Astrocyte of the hippocampus (primary cell): ENCODE measurements around the gene BRD7.
"Not testable (repeated sequence)": the region's sequence is repeated elsewhere in the genome, so short reads cannot be mapped to it uniquely, and the experiment has no call there.

Experiments used
- DNase-seq: peaks from one replicate; pipeline ENCODE4 v3.0.0; 2011; ENCODE audit warnings: low read depth, low spot score

The BRD7 gene

DNA sequence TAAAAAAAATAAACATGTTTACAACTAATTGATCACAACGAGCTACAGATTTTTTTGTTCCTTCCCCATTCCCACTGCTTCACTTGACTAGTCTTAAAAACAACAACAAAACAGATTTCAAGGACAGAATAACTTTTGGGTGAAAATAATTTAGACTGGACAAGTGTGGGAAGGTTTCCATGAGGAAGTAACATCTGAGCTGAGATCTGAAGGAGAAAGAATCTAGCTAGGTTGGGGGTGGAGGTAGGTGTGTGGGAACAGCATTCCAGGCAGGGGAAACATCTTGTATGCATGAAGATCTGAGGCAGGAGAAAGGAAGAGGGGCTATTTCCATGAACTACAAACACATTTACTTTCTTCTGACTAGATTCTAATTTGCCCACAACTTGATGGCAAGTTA lies 9.2 kb downstream of the BRD7 start:
- no peak for DNase-seq

DNA sequence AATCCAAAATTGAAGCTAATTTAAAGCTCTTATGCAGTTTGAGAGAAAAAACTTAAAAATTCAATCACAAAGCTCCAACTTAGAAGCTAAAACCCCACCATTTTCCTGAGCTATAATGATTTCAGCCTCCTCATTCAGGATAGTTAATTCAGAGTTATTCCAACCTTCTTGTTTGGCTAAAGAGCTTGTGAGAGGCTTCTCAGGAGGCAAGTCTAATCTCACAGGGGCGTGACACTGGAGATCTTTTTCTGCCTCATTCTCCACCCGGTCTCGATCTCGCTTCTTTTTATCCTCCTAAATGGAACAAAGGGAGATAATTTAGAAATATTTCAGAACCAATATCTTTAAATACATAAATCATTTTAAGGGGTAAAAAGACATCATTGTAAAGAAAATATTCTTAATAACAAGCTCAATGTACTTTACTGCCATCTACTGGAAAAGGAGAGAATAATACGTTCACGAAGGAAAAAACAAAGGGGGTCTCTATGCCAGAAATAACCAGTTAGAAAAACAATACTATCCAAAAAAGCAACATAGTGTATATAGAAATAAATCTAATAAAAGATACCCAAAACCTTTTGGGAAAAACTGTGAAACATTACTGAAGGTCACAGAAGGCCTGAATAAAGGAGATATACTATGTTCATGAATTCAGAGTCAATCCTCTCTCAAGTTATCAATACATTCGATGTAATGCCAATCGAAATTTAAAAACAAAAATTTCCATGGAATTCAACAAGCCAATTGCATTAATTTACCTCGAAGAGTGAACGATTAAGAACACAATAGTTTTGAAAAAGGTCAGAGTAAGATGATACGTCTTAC lies 13.9 kb downstream of the BRD7 start:
- DNase-seq: peak; percentile 23

- no peak for DNase-seq
These were observed 14.7 kb downstream of the BRD7 start for GRCh38 chr16:50354082-50354481.

DNA sequence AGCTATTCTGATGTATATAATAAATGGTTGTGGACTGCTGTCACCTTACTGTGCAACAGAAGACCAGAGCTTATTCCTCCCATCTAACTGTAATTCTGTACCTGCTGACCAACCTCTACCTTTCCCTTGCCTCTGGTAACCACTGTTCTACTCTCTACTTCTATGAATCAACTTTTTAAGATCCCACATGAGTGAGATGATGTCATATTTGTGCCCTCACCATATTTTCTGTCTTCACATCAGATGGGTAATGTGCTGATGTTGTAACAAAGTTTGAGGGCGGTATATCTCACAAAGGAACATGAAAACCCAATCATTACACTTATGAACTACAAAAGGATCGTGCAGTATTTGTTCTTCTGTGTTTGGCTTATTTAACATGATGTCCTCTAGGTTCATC lies 16.8 kb downstream of the BRD7 start:
- no peak for DNase-seq

DNA sequence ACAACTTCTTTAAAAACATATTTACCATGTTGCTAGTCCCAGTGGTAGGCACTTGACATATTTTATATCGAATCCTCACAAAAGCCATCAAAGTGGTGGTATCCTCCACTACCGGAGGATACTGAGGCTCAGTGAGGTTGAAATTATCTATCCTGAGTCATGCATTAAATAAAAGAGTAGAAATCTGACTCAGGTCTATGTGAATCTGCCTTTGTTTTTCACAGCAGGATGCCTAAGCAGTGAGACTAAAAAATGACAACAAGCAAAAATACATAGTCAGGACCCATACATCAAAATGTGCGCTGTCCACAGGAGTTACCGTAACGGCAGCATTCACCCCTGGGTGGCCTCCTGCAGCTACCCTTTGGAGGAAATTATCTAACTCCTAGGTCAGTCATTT lies 17.7 kb downstream of the BRD7 start:
- peak; percentile 19 for DNase-seq

- not testable (repeated sequence) for DNase-seq
These were observed 23.6 kb downstream of the BRD7 start for GRCh38 chr16:50345210-50345609.

- not testable (repeated sequence) for DNase-seq
These were observed 25.2 kb downstream of the BRD7 start for GRCh38 chr16:50343566-50343965.

GRCh38 chr16:50340578-50340977 lies 28.2 kb downstream of the BRD7 start:
- no peak for DNase-seq

GRCh38 chr16:50338371-50339231 lies 30.2 kb downstream of the BRD7 start:
- no peak for DNase-seq

DNA sequence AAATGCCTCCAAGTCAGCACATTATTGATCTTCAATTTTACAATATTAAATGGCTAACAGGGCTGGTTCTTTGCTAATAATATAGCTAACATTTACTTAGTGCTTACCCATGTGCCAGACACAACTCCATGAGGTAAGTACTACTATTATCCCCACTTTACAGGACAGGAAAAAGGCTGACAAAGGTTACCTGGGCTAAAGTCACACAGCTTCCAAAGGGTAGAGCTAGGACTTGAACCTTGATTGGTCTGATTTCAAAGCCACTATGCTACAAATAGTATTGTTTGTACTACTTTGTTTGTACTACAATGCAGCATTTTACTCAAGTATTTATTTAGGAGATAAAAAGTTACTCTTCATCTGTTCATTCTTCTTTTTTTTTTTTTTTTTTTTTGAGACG lies 31.9 kb downstream of the BRD7 start:
- no peak for DNase-seq

- DNase-seq: no peak
These were observed 33.4 kb downstream of the BRD7 start for GRCh38 chr16:50335196-50335958.

GRCh38 chr16:50334106-50334975 lies 34.4 kb downstream of the BRD7 start:
- DNase-seq: no peak

DNA sequence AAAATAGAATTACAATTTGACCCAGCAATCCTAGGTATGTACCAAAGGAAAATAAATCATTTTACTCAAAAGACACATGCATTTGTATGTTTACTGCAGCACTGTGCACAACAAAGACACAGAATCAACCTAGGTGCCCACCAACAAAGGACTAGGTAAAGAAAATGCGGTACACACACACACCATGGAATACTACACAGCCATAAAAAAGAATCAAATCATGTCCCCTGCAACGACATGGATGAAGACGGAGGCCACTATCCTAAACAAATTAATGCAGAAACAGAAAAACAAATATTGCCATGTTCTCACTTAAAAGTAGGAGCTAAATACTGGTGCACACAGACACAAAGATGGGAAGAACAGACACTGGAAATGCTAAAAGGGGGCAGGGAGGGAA lies 36.2 kb downstream of the BRD7 start:
- no peak for DNase-seq

DNA sequence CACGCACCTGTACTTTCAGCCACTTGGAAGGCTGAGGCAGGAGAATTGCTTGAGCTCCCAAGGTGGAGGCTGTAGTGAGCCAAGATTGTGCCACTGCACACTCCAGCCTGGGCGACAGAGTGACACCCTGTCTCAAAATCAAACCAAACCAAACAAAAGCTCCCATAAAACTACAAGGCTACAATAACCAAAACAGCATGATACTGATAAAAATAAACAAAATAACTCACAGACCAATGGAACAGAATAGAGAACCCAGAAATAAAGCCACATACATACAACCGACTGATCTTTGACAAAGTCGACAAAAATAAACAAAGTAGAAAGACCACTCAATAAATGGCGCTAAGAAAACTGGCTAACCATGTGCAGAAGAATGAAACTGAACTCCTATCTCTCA lies 37.2 kb downstream of the BRD7 start:
- no peak for DNase-seq

DNA sequence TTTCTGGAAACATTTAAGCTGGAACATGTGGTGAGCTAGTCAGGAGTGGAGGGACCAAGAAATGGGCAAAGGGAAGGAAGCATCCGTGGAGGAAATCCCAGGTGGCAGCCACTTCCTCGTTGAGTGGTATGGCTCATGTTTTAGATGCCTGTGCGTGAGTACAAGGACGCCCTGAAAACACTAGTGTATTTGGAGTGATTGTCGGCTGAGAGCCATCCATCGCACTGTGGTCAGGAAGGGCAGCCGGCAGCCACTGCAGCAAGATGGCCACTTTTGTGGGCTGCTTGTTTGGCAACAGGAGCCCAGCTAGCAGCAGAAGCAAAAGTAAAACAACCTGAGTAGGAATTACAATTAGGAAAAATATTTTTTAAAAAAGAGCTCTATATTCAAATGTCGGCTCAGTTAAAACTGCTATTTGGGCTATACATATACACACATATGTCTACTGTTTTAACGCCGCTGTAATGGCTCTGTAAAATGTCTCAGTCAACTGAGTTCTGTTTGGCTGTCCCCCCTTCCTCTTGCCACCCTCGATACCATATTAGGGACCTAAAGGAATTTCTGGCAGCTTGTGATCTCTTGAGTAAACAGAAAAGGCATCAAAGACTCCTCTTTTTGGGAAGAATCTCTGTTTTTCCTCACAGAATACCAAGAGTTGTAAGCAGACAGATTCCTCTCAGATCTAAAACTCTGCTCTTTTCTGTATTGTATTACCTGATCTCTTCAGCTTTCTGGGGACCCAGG lies 39.2 kb downstream of the BRD7 start:
- DNase-seq: peak; percentile 61

GRCh38 chr16:50326835-50327465 lies 41.8 kb downstream of the BRD7 start:
- no peak for DNase-seq

DNA sequence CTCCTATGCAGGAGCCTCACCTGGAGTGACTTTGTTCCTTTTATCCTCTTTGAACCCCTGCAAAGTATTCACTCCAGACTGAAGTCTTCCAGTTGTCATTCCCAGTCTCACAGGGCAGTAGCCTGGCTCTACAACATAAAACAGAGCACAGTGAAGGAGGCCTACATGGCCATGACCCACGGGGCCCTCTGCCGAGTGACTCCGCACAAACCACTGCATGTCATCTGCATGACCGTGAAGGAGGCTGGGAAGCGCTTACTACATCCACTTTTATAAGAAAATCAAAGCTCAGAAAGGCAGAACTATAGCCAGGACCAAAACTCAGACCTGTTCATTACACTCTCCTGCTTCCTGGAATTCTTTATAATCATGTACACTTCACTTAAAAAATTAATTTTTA lies 42.5 kb downstream of the BRD7 start:
- no peak for DNase-seq

GRCh38 chr16:50324345-50324744 lies 44.4 kb downstream of the BRD7 start:
- DNase-seq: no peak

GRCh38 chr16:50323335-50324011 lies 45.3 kb downstream of the BRD7 start:
- no peak for DNase-seq
